SK-N-SH (cell line): ENCODE results near the gene DLL4. TPM values are rescaled to one million over a fixed set of nuclear protein-coding genes. Genes with fewer than 3 reads are reported as not detected.

Experiments used
- CTCF ChIA-PET: fragments of 300-600, 350-600 bp; formaldehyde crosslinking; extraction: SDS; loops from one replicate; lab custom pipeline; 2021; lab: Yijun Ruan, JAX
- POLR2A ChIA-PET: fragments of 350-600 bp; sonication (Branson Sonifier 250); formaldehyde crosslinking; extraction: SDS; loops from one replicate; lab custom pipeline; 2020; ENCODE audit warnings: antibody characterized with exemption, inconsistent platforms; lab: Yijun Ruan, JAX
- DNase-seq: peaks from one replicate; pipeline ENCODE4 v3.0.0; 2012
- H2AFZ ChIP-seq: fragments of 200-600 bp; sonication (generic); 2 replicates; pipeline ENCODE4 v1.8.1; 2016; ENCODE audit warnings: antibody characterized with exemption, mild to moderate bottlenecking, low read depth
- H3F3A ChIP-seq: fragments of 200-600 bp; sonication (generic); replicated peaks from 2 replicates; pipeline ENCODE3; 2016; ENCODE audit warnings: antibody characterized with exemption, mild to moderate bottlenecking; ENCODE audit not compliant: insufficient read depth
- H3K27ac ChIP-seq, 2 experiments: fragments of 200-500 bp in 1 of 2; fragments of 200-600 bp in 1 of 2; sonication (Bioruptor generic) in 1 of 2; sonication (generic), shearing (Covaris generic) in 1 of 2; 2 replicates each; pipeline versions ENCODE4 v1.5.1 to v1.6.1; 2014 to 2016; ENCODE audit warnings: low read depth in 2 of 2, inconsistent platforms in 1 of 2, low read length in 1 of 2, mild to moderate bottlenecking in 1 of 2, mixed read lengths in 1 of 2
- H3K27me3 ChIP-seq: fragments of 200-600 bp; sonication (generic), shearing (Covaris generic); 2 replicates; pipeline ENCODE4 v1.6.1; 2016; ENCODE audit warnings: mixed run types; ENCODE audit not compliant: insufficient read depth
- H3K36me3 ChIP-seq, 2 experiments: fragments of 200-500 bp in 1 of 2; fragments of 200-600 bp in 1 of 2; sonication (Bioruptor generic) in 1 of 2; sonication (generic) in 1 of 2; replicated peaks in 1 of 2; 2 replicates each; pipeline versions ENCODE3 to v1.5.1; 2014 to 2016; ENCODE audit warnings: low read length in 1 of 2, mild to moderate bottlenecking in 1 of 2; ENCODE audit not compliant: insufficient read depth in 2 of 2, control insufficient read depth in 1 of 2
- H3K4me1 ChIP-seq, 2 experiments: fragments of 200-500 bp in 1 of 2; fragments of 200-600 bp in 1 of 2; sonication (Bioruptor generic) in 1 of 2; sonication (generic), shearing (Covaris generic) in 1 of 2; 2 replicates each; pipeline versions ENCODE4 v1.5.1 to v1.6.1; 2014 to 2016; ENCODE audit warnings: low read depth in 1 of 2, low read length in 1 of 2, mixed run types in 1 of 2; ENCODE audit not compliant: insufficient read depth in 2 of 2, control insufficient read depth in 1 of 2
- H3K4me2 ChIP-seq: fragments of 200-600 bp; sonication (generic), shearing (Covaris generic); 2 replicates; pipeline ENCODE4 v1.6.1; 2017; ENCODE audit warnings: mixed run types
- H3K4me3 ChIP-seq, 2 experiments: fragments of 200-500 bp in 1 of 2; fragments of 200-600 bp in 1 of 2; sonication (Bioruptor generic) in 1 of 2; sonication (generic), shearing (Covaris generic) in 1 of 2; 2 replicates each; pipeline versions ENCODE4 v1.5.1 to v1.8.1; 2014 to 2016; ENCODE audit warnings: low read depth in 2 of 2, inconsistent platforms in 1 of 2, low read length in 1 of 2, mild to moderate bottlenecking in 1 of 2, mixed read lengths in 1 of 2, moderate library complexity in 1 of 2
- H3K79me2 ChIP-seq: fragments of 200-600 bp; sonication (generic); 2 replicates; pipeline ENCODE4 v1.8.1; 2017; ENCODE audit warnings: mild to moderate bottlenecking; ENCODE audit not compliant: insufficient read depth
- H3K9ac ChIP-seq: fragments of 200-600 bp; sonication (generic); 2 replicates; pipeline ENCODE4 v1.6.1; 2017; ENCODE audit warnings: mixed run types
- H3K9me2 ChIP-seq: fragments of 200-600 bp; sonication (generic); 2 replicates; pipeline ENCODE4 v1.6.1; 2017; ENCODE audit warnings: mixed run types
- H3K9me3 ChIP-seq: fragments of 200-600 bp; sonication (generic); 2 replicates; pipeline ENCODE4 v1.6.1; 2017; ENCODE audit warnings: mixed run types, mild to moderate bottlenecking, moderate library complexity
- H4K20me1 ChIP-seq: fragments of 200-600 bp; sonication (generic); 2 replicates; pipeline ENCODE4 v1.6.1; 2017; ENCODE audit warnings: mild to moderate bottlenecking, mixed run types; ENCODE audit not compliant: insufficient read depth
- FOXJ3 ChIP-seq: sonication (generic); formaldehyde crosslinking; IDR thresholded peaks from 2 replicates; pipeline ENCODE4 v1.5.1; 2020; ENCODE audit warnings: mild to moderate bottlenecking, missing genetic modification reagents
- GABPA ChIP-seq: IDR thresholded peaks from 2 replicates; pipeline ENCODE4 v1.4.0; 2012; ENCODE audit warnings: low read depth, mild to moderate bottlenecking
- MAX ChIP-seq: IDR thresholded peaks from 2 replicates; pipeline ENCODE4 v1.4.0; 2012; ENCODE audit warnings: low read depth
- MEF2A ChIP-seq: IDR thresholded peaks from 2 replicates; pipeline ENCODE4 v1.4.0; 2012; ENCODE audit warnings: low read depth, borderline replicate concordance
- MXI1 ChIP-seq: IDR thresholded peaks from 2 replicates; pipeline ENCODE4 v1.6.1; 2012; ENCODE audit warnings: mild to moderate bottlenecking, low read depth, low read length, improper control_type of control experiment
- NFIC ChIP-seq: IDR thresholded peaks from 2 replicates; pipeline ENCODE4 v1.4.0; 2012; ENCODE audit warnings: borderline replicate concordance
- NRF1 ChIP-seq: IDR thresholded peaks from 2 replicates; pipeline ENCODE4 v1.6.1; 2012; ENCODE audit warnings: low read depth, mild to moderate bottlenecking, low read length
- PBX3 ChIP-seq: IDR thresholded peaks from 2 replicates; pipeline ENCODE4; 2012
- RAD21 ChIP-seq: IDR thresholded peaks from 2 replicates; pipeline ENCODE4 v1.6.1; 2012; ENCODE audit warnings: mild to moderate bottlenecking, low read length
- REST ChIP-seq: IDR thresholded peaks from 2 replicates; pipeline ENCODE4 v1.6.1; 2012; ENCODE audit warnings: mild to moderate bottlenecking, low read depth, low read length, moderate library complexity
- RFX5 ChIP-seq: IDR thresholded peaks from 2 replicates; pipeline ENCODE4 v1.6.1; 2012; ENCODE audit warnings: mild to moderate bottlenecking, improper control_type of control experiment, low read length
- SIN3A ChIP-seq: IDR thresholded peaks from 2 replicates; pipeline ENCODE4 v1.6.1; 2012; ENCODE audit warnings: low read depth, mild to moderate bottlenecking, low read length, moderate library complexity, borderline replicate concordance
- SMC3 ChIP-seq: IDR thresholded peaks from 2 replicates; pipeline ENCODE4 v1.6.1; 2012; ENCODE audit warnings: low read depth, low read length, improper control_type of control experiment
- USF1 ChIP-seq: IDR thresholded peaks from 2 replicates; pipeline ENCODE4 v1.4.0; 2012; ENCODE audit warnings: low read depth, borderline replicate concordance
- ZBTB33 ChIP-seq: IDR thresholded peaks from 2 replicates; pipeline ENCODE4 v1.4.0; 2012; ENCODE audit warnings: low read depth, borderline replicate concordance
- WGBS: methylation state at CpG from one replicate; pipeline ENCODE4 v1.1.6; 2017; ENCODE audit warnings: low lambda C conversion rate; 5-methylcytosine and 5-hydroxymethylcytosine counted together
- polyA plus RNA-seq, 3 experiments: library from polyadenylated mRNA; depleted of rRNA; stranded (reverse); fragments of >200 nt; gene quantifications; 2 replicates each; pipeline ENCODE4 v1.2.3, GENCODE V29; 2012

The DLL4 gene
- polyA plus RNA-seq, 1 of the 3 experiments (the other 2 are of a cell fraction), result 0.03 TPM

- POLR2A ChIA-PET, result interaction anchor here (0.6 to 1.2 kb wide), 2 partner anchors 11 to 22 kb away, joined by 3 read pairs; partner anchors contain the start of gene CHAC1
- H3K79me2 ChIP-seq, result no peaks in the 10 kb centered on the region
- H2AFZ ChIP-seq, result no peak overlapping the region
- H3K4me3 ChIP-seq, result no peak overlapping the region
- H3K9me3 ChIP-seq, result no peaks in the 10 kb centered on the region
- no peak overlapping the region for H3K27ac ChIP-seq
- no peaks in the 10 kb centered on the region for H3K9me2 ChIP-seq
- CTCF ChIA-PET, result interaction anchor here (0.6 to 33.6 kb wide), 26 partner anchors 8 to 299 kb away, joined by 3 to 675 read pairs (median 4); partner anchors contain the start of genes CHP1, EXD1 and VPS18
- H4K20me1 ChIP-seq, result no peaks in the 10 kb centered on the region
- TF ChIP-seq SMC3, result no peak
- TF ChIP-seq USF1, result no peak
- TF ChIP-seq ZBTB33, result no peak
- TF ChIP-seq NFIC, result no peak
- no peak for TF ChIP-seq SIN3A
- TF ChIP-seq RFX5, result no peak
- no peak for TF ChIP-seq GABPA
- no peak for TF ChIP-seq MEF2A
- TF ChIP-seq, all 33 proteins: peak for 0
- H3K9ac ChIP-seq, result no peak overlapping the region
- peaks cover 48% of the 10 kb centered on the region for H3K27me3 ChIP-seq
- H3K4me1 ChIP-seq, result peaks cover 17 to 35% of the 10 kb centered on the region in 2 experiments; a peak in 2 of 4 replicates
- 93% methylated on average over 9 of the region's 16 CpGs for WGBS
- H3F3A ChIP-seq, result no peaks in the 10 kb centered on the region
- no peak overlapping the region for H3K4me2 ChIP-seq
- DNase-seq, result peak; percentile 37
- H3K36me3 ChIP-seq, result no peaks in the 10 kb centered on the region
Measured at GRCh38 chr15:40931300-40932142, 2.4 kb downstream of the DLL4 start.

- H3K27ac ChIP-seq, result no peak overlapping the region
- peaks cover 42% of the 10 kb centered on the region for H3K27me3 ChIP-seq
- no peaks in the 10 kb centered on the region for H3K9me3 ChIP-seq
- no peak overlapping the region for H3K4me3 ChIP-seq
- peaks cover 17 to 35% of the 10 kb centered on the region in 2 experiments; a peak in 2 of 4 replicates for H3K4me1 ChIP-seq
- no peak overlapping the region for H2AFZ ChIP-seq
- ChIA-PET POLR2A (no interaction called here), CTCF (interaction anchor here (0.6 to 33.6 kb wide), 8 partner anchors 9 to 269 kb away, joined by 3 to 675 read pairs (median 13); partner anchors contain the start of gene VPS18)
- H4K20me1 ChIP-seq, result no peaks in the 10 kb centered on the region
- DNase-seq, result peak; percentile 22
- no peaks in the 10 kb centered on the region for H3F3A ChIP-seq
- H3K9ac ChIP-seq, result no peak overlapping the region
- H3K79me2 ChIP-seq, result no peaks in the 10 kb centered on the region
- 90% methylated on average over 5 of the region's 8 CpGs for WGBS
- H3K4me2 ChIP-seq, result no peak overlapping the region
- H3K9me2 ChIP-seq, result no peaks in the 10 kb centered on the region
- no peaks in the 10 kb centered on the region for H3K36me3 ChIP-seq
- TF ChIP-seq MEF2A, result no peak
- TF ChIP-seq NRF1, result no peak
- no peak for TF ChIP-seq PBX3
- no peak for TF ChIP-seq MAX
- TF ChIP-seq ZBTB33, result no peak
- no peak for TF ChIP-seq GABPA
- TF ChIP-seq REST, result no peak
- TF ChIP-seq MXI1, result no peak
- TF ChIP-seq FOXJ3 (CRISPR knock-in tag), result no peak
- no peak for TF ChIP-seq RAD21
Measured at GRCh38 chr15:40932156-40932555, 3.0 kb downstream of the DLL4 start.
